AG04449 (cell line): ENCODE results near the gene EIF4G3.
"Not testable (repeated sequence)": the region's sequence is repeated elsewhere in the genome, so short reads cannot be mapped to it uniquely, and the experiment has no call there.

ENCODE experiments used
- CTCF ChIA-PET: fragments of 350-600 bp; formaldehyde crosslinking; extraction: SDS; loops from one replicate; lab custom pipeline; 2021; ENCODE audit warnings: antibody characterized with exemption; lab: Yijun Ruan, JAX
- POLR2A ChIA-PET: fragments of 400-600, 350-600 bp; formaldehyde crosslinking; extraction: SDS; loops from one replicate; lab custom pipeline; 2020; ENCODE audit warnings: antibody characterized with exemption, inconsistent platforms; lab: Yijun Ruan, JAX
- DNase-seq: peaks from one replicate; pipeline ENCODE4 v3.0.0-alpha.2; 2010; ENCODE audit warnings: low read depth, low spot score
- H3K4me3 ChIP-seq: 2 replicates; pipeline ENCODE4 v1.5.1; 2011; ENCODE audit warnings: low read depth, mild to moderate bottlenecking, control low read depth, low read length
- CTCF ChIP-seq: IDR thresholded peaks from one replicate; pipeline ENCODE4 v1.5.1; 2011; ENCODE audit warnings: mild to moderate bottlenecking, moderate library complexity, low read length, control low read depth, inconsistent platforms; ENCODE audit not compliant: insufficient read depth; ENCODE audit errors: missing control alignments

EIF4G3 gene

GRCh38 chr1:21099034-21099868, 77.4 kb downstream of the EIF4G3 start:
- DNase-seq = peak; percentile 5
- ChIA-PET POLR2A (no interaction called here), CTCF (no interaction called here)
- TF ChIP-seq CTCF = no peak
- no peak overlapping the region for H3K4me3 ChIP-seq

GRCh38 chr1:21098186-21098915, 78.3 kb downstream of the EIF4G3 start:
- no peak for DNase-seq
- TF ChIP-seq CTCF = no peak
- no peak overlapping the region for H3K4me3 ChIP-seq
- ChIA-PET CTCF (interaction anchor here (1.3 kb wide), 1 partner anchor 9 kb away, joined by 3 read pairs; no protein-coding TSS in a partner anchor), POLR2A (no interaction called here)

- CTCF ChIA-PET = interaction anchor here (1.3 kb wide), 1 partner anchor 9 kb away, joined by 3 read pairs; no protein-coding TSS in a partner anchor
- TF ChIP-seq CTCF = no peak
These were observed 79.0 kb downstream of the EIF4G3 start for GRCh38 chr1:21097729-21098128.

GRCh38 chr1:21095976-21096375, 80.7 kb downstream of the EIF4G3 start:
- POLR2A ChIA-PET = no interaction called here
- no peak for TF ChIP-seq CTCF
- CTCF ChIA-PET = no interaction called here
- no peak overlapping the region for H3K4me3 ChIP-seq
- DNase-seq = no peak

More at GRCh38 chr1:21097729-21098128, 79.0 kb downstream of the EIF4G3 start:
- POLR2A ChIA-PET = no interaction called here
- DNase-seq = no peak
- no peak overlapping the region for H3K4me3 ChIP-seq

GRCh38 chr1:21094282-21094681, 82.4 kb downstream of the EIF4G3 start:
- POLR2A ChIA-PET, CTCF ChIA-PET, DNase-seq: not testable (repeated sequence)

GRCh38 chr1:21093271-21093958, 83.3 kb downstream of the EIF4G3 start:
- H3K4me3 ChIP-seq, POLR2A ChIA-PET, CTCF ChIA-PET, DNase-seq: not testable (repeated sequence)

More at GRCh38 chr1:21094282-21094681, 82.4 kb downstream of the EIF4G3 start:
- H3K4me3 ChIP-seq = not testable (repeated sequence)

GRCh38 chr1:21092545-21092944, 84.2 kb downstream of the EIF4G3 start:
- DNase-seq, CTCF ChIA-PET, H3K4me3 ChIP-seq, POLR2A ChIA-PET: not testable (repeated sequence)

GRCh38 chr1:21091053-21091690, 85.5 kb downstream of the EIF4G3 start:
- POLR2A ChIA-PET, H3K4me3 ChIP-seq: not testable (repeated sequence)
- CTCF ChIA-PET = interaction anchor here (1.5 kb wide), 1 partner anchor 104 kb away, joined by 4 read pairs; no protein-coding TSS in a partner anchor
- DNase-seq = peak; percentile 10
